Measurements from ENCODE around the gene PTPRQ. TPM values are rescaled to one million over a fixed set of nuclear protein-coding genes. Genes with fewer than 3 reads are reported as not detected.
A peak's percentile ranks its signal among the peaks of the same experiment; 100 is the strongest.
"Not testable (repeated sequence)": the region's sequence is repeated elsewhere in the genome, so short reads cannot be mapped to it uniquely, and the experiment has no call there.

PTPRQ gene
- 4.8 TPM for total RNA-seq

- DNase-seq (ENCODE audit: low spot score) (no peak), ATAC-seq (peak; percentile 73)
- intact Hi-C loops (cut with DNase I), result no loop called here
Measured at GRCh38 chr12:80443974-80444666, at the start of gene PTPRQ. TSS of gene PTPRQ (plus strand) at chr12:80444235. CDS start at chr12:80444346, 111 bp downstream.

- ATAC-seq, result peak; percentile 22
- DNase-seq (ENCODE audit: low spot score), result no peak
- intact Hi-C loops (cut with DNase I), result no loop called here
Measured at GRCh38 chr12:80400571-80400991, 43.5 kb upstream of the PTPRQ start.

GRCh38 chr12:80401191-80401590 lies 42.8 kb upstream of the PTPRQ start:
- ATAC-seq (no peak), DNase-seq (ENCODE audit: low spot score) (no peak)
- intact Hi-C loops (cut with DNase I), result no loop called here

- intact Hi-C loops (cut with DNase I), result no loop called here
- DNase-seq (ENCODE audit: low spot score) (no peak), ATAC-seq (no peak)
Measured at GRCh38 chr12:80404629-80405028, 39.4 kb upstream of the PTPRQ start.

GRCh38 chr12:80406253-80406652 lies 37.8 kb upstream of the PTPRQ start:
- DNase-seq (ENCODE audit: low spot score) (no peak), ATAC-seq (no peak)
- intact Hi-C loops (cut with DNase I), result no loop called here

- intact Hi-C loops (cut with DNase I), result no loop called here
- DNase-seq (ENCODE audit: low spot score), result no peak
- no peak for ATAC-seq
Measured at GRCh38 chr12:80411787-80412186, 32.2 kb upstream of the PTPRQ start.

- intact Hi-C loops (cut with DNase I), result no loop called here
- DNase-seq (ENCODE audit: low spot score), result no peak
- peak; percentile 67 for ATAC-seq
Measured at GRCh38 chr12:80412343-80412953, 31.6 kb upstream of the PTPRQ start.

GRCh38 chr12:80413462-80413861 lies 30.6 kb upstream of the PTPRQ start:
- ATAC-seq (no peak), DNase-seq (ENCODE audit: low spot score) (no peak)
- intact Hi-C loops (cut with DNase I), result no loop called here

GRCh38 chr12:80415466-80415865 lies 28.6 kb upstream of the PTPRQ start:
- DNase-seq (ENCODE audit: low spot score) (no peak), ATAC-seq (no peak)
- intact Hi-C loops (cut with DNase I), result no loop called here

GRCh38 chr12:80419644-80420043 lies 24.4 kb upstream of the PTPRQ start:
- no peak for ATAC-seq
- no peak for DNase-seq (ENCODE audit: low spot score)
- intact Hi-C loops (cut with DNase I), result no loop called here

- intact Hi-C loops (cut with DNase I), result no loop called here
- ATAC-seq (no peak), DNase-seq (ENCODE audit: low spot score) (no peak)
Measured at GRCh38 chr12:80420075-80420474, 24.0 kb upstream of the PTPRQ start.

- ATAC-seq (no peak), DNase-seq (ENCODE audit: low spot score) (no peak)
- intact Hi-C loops (cut with DNase I), result no loop called here
Measured at GRCh38 chr12:80422550-80422949, 21.5 kb upstream of the PTPRQ start.

- ATAC-seq (no peak), DNase-seq (ENCODE audit: low spot score) (no peak)
- intact Hi-C loops (cut with DNase I), result no loop called here
Measured at GRCh38 chr12:80432061-80432460, 12.0 kb upstream of the PTPRQ start.

- no peak for DNase-seq (ENCODE audit: low spot score)
- intact Hi-C loops (cut with DNase I), result no loop called here
- ATAC-seq, result no peak
Measured at GRCh38 chr12:80441921-80442320, 2.1 kb upstream of the PTPRQ start.

- intact Hi-C loops (cut with DNase I), result no loop called here
- ATAC-seq, result no peak
- no peak for DNase-seq (ENCODE audit: low spot score)
Measured at GRCh38 chr12:80442426-80443222, 1.4 kb upstream of the PTPRQ start.

GRCh38 chr12:80445083-80445793 lies 1.2 kb downstream of the PTPRQ start:
- DNase-seq (ENCODE audit: low spot score) (no peak), ATAC-seq (peak; percentile 72)
- intact Hi-C loops (cut with DNase I), result no loop called here

- intact Hi-C loops (cut with DNase I), result no loop called here
- ATAC-seq (no peak), DNase-seq (ENCODE audit: low spot score) (no peak)
Measured at GRCh38 chr12:80456513-80456912, 12.5 kb downstream of the PTPRQ start.

GRCh38 chr12:80460972-80461371 lies 16.9 kb downstream of the PTPRQ start:
- ATAC-seq (no peak), DNase-seq (ENCODE audit: low spot score) (no peak)
- intact Hi-C loops (cut with DNase I), result no loop called here

- DNase-seq (ENCODE audit: low spot score); intact Hi-C loops (cut with DNase I); ATAC-seq: not testable (repeated sequence)
Measured at GRCh38 chr12:80461851-80462250, 17.8 kb downstream of the PTPRQ start.

Measured in sciatic nerve (tissue), 2 donors.